ENCODE results near the gene GRAMD4.
A peak's percentile ranks its signal among the peaks of the same experiment; 100 is the strongest.

Gene GRAMD4

GRCh38 chr22:46707827-46708570 is 87.8 kb downstream of the GRAMD4 start:
- Mint-ChIP-seq H3K27me3 (no peaks in the 10 kb centered on the region), H3K36me3 (ENCODE audit: low read depth) (peaks cover 50% of the 10 kb centered on the region), H3K9me3 (no peaks in the 10 kb centered on the region), H3K4me3 (no peak overlapping the region), H3K4me1 (no peaks in the 10 kb centered on the region), H3K27ac (peak overlapping the region; percentile 26)
- DNase-seq (no peak), ATAC-seq (no peak)

GRCh38 chr22:46708766-46709330 is 88.7 kb downstream of the GRAMD4 start:
- no peaks in the 10 kb centered on the region for H3K9me3 Mint-ChIP-seq
- peaks cover 54% of the 10 kb centered on the region for H3K36me3 Mint-ChIP-seq (ENCODE audit: low read depth)
- ATAC-seq (no peak), DNase-seq (no peak)
- H3K27ac Mint-ChIP-seq, result no peak overlapping the region
- H3K27me3 Mint-ChIP-seq, result no peaks in the 10 kb centered on the region
- peaks cover 2% of the 10 kb centered on the region for H3K4me1 Mint-ChIP-seq
- H3K4me3 Mint-ChIP-seq, result no peak overlapping the region

GRCh38 chr22:46710806-46711205 is 90.6 kb downstream of the GRAMD4 start:
- no peak for DNase-seq
- no peaks in the 10 kb centered on the region for H3K27me3 Mint-ChIP-seq
- H3K4me3 Mint-ChIP-seq, result no peak overlapping the region
- no peaks in the 10 kb centered on the region for H3K9me3 Mint-ChIP-seq
- H3K36me3 Mint-ChIP-seq (ENCODE audit: low read depth), result peaks cover 54% of the 10 kb centered on the region
- peaks cover 5% of the 10 kb centered on the region for H3K4me1 Mint-ChIP-seq
- ATAC-seq, result no peak
- H3K27ac Mint-ChIP-seq, result no peak overlapping the region

- H3K9me3 Mint-ChIP-seq, result no peaks in the 10 kb centered on the region
- peaks cover 48% of the 10 kb centered on the region for H3K36me3 Mint-ChIP-seq (ENCODE audit: low read depth)
- H3K27ac Mint-ChIP-seq, result no peak overlapping the region
Measured at GRCh38 chr22:46712288-46712687, 92.1 kb downstream of the GRAMD4 start.

GRCh38 chr22:46714550-46714949 is 94.4 kb downstream of the GRAMD4 start:
- DNase-seq (no peak), ATAC-seq (no peak)
- Mint-ChIP-seq H3K4me1 (peaks cover 5% of the 10 kb centered on the region), H3K9me3 (no peaks in the 10 kb centered on the region), H3K36me3 (ENCODE audit: low read depth) (peaks cover 46% of the 10 kb centered on the region), H3K27me3 (no peaks in the 10 kb centered on the region), H3K4me3 (no peak overlapping the region), H3K27ac (peak overlapping the region; percentile 9)

More at GRCh38 chr22:46712288-46712687, 92.1 kb downstream of the GRAMD4 start:
- Mint-ChIP-seq H3K27me3 (no peaks in the 10 kb centered on the region), H3K4me3 (no peak overlapping the region), H3K4me1 (peaks cover 5% of the 10 kb centered on the region)
- ATAC-seq, result no peak
- no peak for DNase-seq

GRCh38 chr22:46719921-46720320 is 99.7 kb downstream of the GRAMD4 start:
- ATAC-seq (no peak), DNase-seq (no peak)
- Mint-ChIP-seq H3K27me3 (no peaks in the 10 kb centered on the region), H3K36me3 (ENCODE audit: low read depth) (peaks cover 31% of the 10 kb centered on the region), H3K4me3 (no peak overlapping the region), H3K27ac (no peak overlapping the region), H3K4me1 (peaks cover 6% of the 10 kb centered on the region), H3K9me3 (no peaks in the 10 kb centered on the region)

- Mint-ChIP-seq H3K9me3 (no peaks in the 10 kb centered on the region), H3K27ac (no peak overlapping the region), H3K36me3 (ENCODE audit: low read depth) (peaks cover 25% of the 10 kb centered on the region), H3K4me3 (no peak overlapping the region), H3K4me1 (peaks cover 6% of the 10 kb centered on the region), H3K27me3 (no peaks in the 10 kb centered on the region)
- ATAC-seq (no peak), DNase-seq (no peak)
Measured at GRCh38 chr22:46721501-46722085, 101.4 kb downstream of the GRAMD4 start.

GRCh38 chr22:46723882-46724281 is 103.7 kb downstream of the GRAMD4 start:
- no peaks in the 10 kb centered on the region for H3K9me3 Mint-ChIP-seq
- peaks cover 18% of the 10 kb centered on the region for H3K4me1 Mint-ChIP-seq
- DNase-seq, result no peak
- no peak overlapping the region for H3K4me3 Mint-ChIP-seq
- no peak for ATAC-seq
- H3K36me3 Mint-ChIP-seq (ENCODE audit: low read depth), result peaks cover 17% of the 10 kb centered on the region
- no peaks in the 10 kb centered on the region for H3K27me3 Mint-ChIP-seq
- H3K27ac Mint-ChIP-seq, result no peak overlapping the region

- no peak for ATAC-seq
- Mint-ChIP-seq H3K4me3 (no peak overlapping the region), H3K36me3 (ENCODE audit: low read depth) (peaks cover 8% of the 10 kb centered on the region), H3K4me1 (peaks cover 19% of the 10 kb centered on the region), H3K27me3 (no peaks in the 10 kb centered on the region), H3K27ac (no peak overlapping the region), H3K9me3 (no peaks in the 10 kb centered on the region)
- DNase-seq, result no peak
Measured at GRCh38 chr22:46725096-46725495, 104.9 kb downstream of the GRAMD4 start.

- DNase-seq (no peak), ATAC-seq (no peak)
- Mint-ChIP-seq H3K9me3 (no peaks in the 10 kb centered on the region), H3K27me3 (no peaks in the 10 kb centered on the region), H3K27ac (no peak overlapping the region), H3K4me1 (peaks cover 31% of the 10 kb centered on the region), H3K36me3 (ENCODE audit: low read depth) (peaks cover 10% of the 10 kb centered on the region), H3K4me3 (no peak overlapping the region)
Measured at GRCh38 chr22:46726066-46726985, 106.1 kb downstream of the GRAMD4 start.

GRCh38 chr22:46726986-46727317 is 106.8 kb downstream of the GRAMD4 start:
- H3K4me3 Mint-ChIP-seq, result no peak overlapping the region
- H3K36me3 Mint-ChIP-seq (ENCODE audit: low read depth), result peaks cover 15% of the 10 kb centered on the region
- H3K9me3 Mint-ChIP-seq, result no peaks in the 10 kb centered on the region
- no peak overlapping the region for H3K27ac Mint-ChIP-seq
- DNase-seq (no peak), ATAC-seq (no peak)
- peaks cover 37% of the 10 kb centered on the region for H3K4me1 Mint-ChIP-seq
- H3K27me3 Mint-ChIP-seq, result no peaks in the 10 kb centered on the region

GRCh38 chr22:46727813-46728364 is 107.7 kb downstream of the GRAMD4 start:
- DNase-seq, result no peak
- no peaks in the 10 kb centered on the region for H3K9me3 Mint-ChIP-seq
- no peak overlapping the region for H3K27ac Mint-ChIP-seq
- no peak overlapping the region for H3K4me3 Mint-ChIP-seq
- peaks cover 15% of the 10 kb centered on the region for H3K36me3 Mint-ChIP-seq (ENCODE audit: low read depth)
- peaks cover 46% of the 10 kb centered on the region for H3K4me1 Mint-ChIP-seq
- no peak for ATAC-seq
- H3K27me3 Mint-ChIP-seq, result no peaks in the 10 kb centered on the region

- Mint-ChIP-seq H3K27me3 (no peaks in the 10 kb centered on the region), H3K4me1 (peaks cover 46% of the 10 kb centered on the region), H3K9me3 (no peaks in the 10 kb centered on the region), H3K4me3 (no peak overlapping the region), H3K36me3 (ENCODE audit: low read depth) (peaks cover 15% of the 10 kb centered on the region), H3K27ac (no peak overlapping the region)
- DNase-seq (no peak), ATAC-seq (no peak)
Measured at GRCh38 chr22:46728470-46728869, 108.3 kb downstream of the GRAMD4 start.

All from activated naive CD8-positive, alpha-beta T cell treated with anti-CD3 and anti-CD28 coated beads, Interleukin-2, amount 50 U/mL, for 24 hours (primary cell).